DOHH2 (cell line): ENCODE results near the gene ORC3.

Source experiments
- H3F3A ChIP-seq: fragments of 200-600 bp; sonication (generic), shearing (Covaris generic); 2 replicates; pipeline ENCODE4 v1.6.0; 2016; ENCODE audit warnings: antibody characterized with exemption, mild to moderate bottlenecking; ENCODE audit not compliant: control insufficient read depth, insufficient read depth
- H3K27ac ChIP-seq: fragments of 200-600 bp; sonication (generic); 2 replicates; pipeline ENCODE4 v1.5.1; 2014; ENCODE audit warnings: low read depth, mild to moderate bottlenecking, low read length, moderate library complexity
- H3K27me3 ChIP-seq: fragments of 200-600 bp; sonication (generic); 2 replicates; pipeline ENCODE4 v1.6.1; 2014; ENCODE audit warnings: mild to moderate bottlenecking, low read length, mixed read lengths; ENCODE audit not compliant: control insufficient read depth
- H3K36me3 ChIP-seq: fragments of 200-600 bp; sonication (generic); 2 replicates; pipeline ENCODE4 v1.6.1; 2014; ENCODE audit warnings: mild to moderate bottlenecking, low read length, moderate library complexity, mixed read lengths; ENCODE audit not compliant: control insufficient read depth
- H3K4me1 ChIP-seq: fragments of 200-600 bp; sonication (generic); 2 replicates; pipeline ENCODE4 v1.6.1; 2014; ENCODE audit warnings: mild to moderate bottlenecking, low read length, mixed read lengths; ENCODE audit not compliant: control insufficient read depth
- H3K4me2 ChIP-seq: fragments of 200-600 bp; sonication (generic); 2 replicates; pipeline ENCODE4 v1.6.0; 2014; ENCODE audit warnings: mild to moderate bottlenecking, low read length, moderate library complexity
- H3K4me3 ChIP-seq: fragments of 200-600 bp; sonication (generic); 2 replicates; pipeline ENCODE4 v1.5.1; 2014; ENCODE audit warnings: mild to moderate bottlenecking, low read length, mixed read lengths
- H3K79me2 ChIP-seq: fragments of 200-600 bp; sonication (generic); 2 replicates; pipeline ENCODE4 v1.6.1; 2014; ENCODE audit warnings: mild to moderate bottlenecking, low read length, mixed read lengths; ENCODE audit not compliant: control insufficient read depth
- H3K9me2 ChIP-seq: fragments of 200-600 bp; sonication (generic); replicated peaks from 2 replicates; pipeline ENCODE4 v1.6.1; 2014; ENCODE audit warnings: mild to moderate bottlenecking, low read length, mixed read lengths; ENCODE audit not compliant: control insufficient read depth
- H3K9me3 ChIP-seq: fragments of 200-600 bp; sonication (generic); 2 replicates; pipeline ENCODE4 v1.6.1; 2014; ENCODE audit warnings: antibody characterized with exemption, low read length, mixed read lengths; ENCODE audit not compliant: control insufficient read depth, insufficient read depth
- H4K20me1 ChIP-seq: fragments of 200-600 bp; sonication (generic); 2 replicates; pipeline ENCODE4 v1.6.0; 2014; ENCODE audit warnings: low read depth, mild to moderate bottlenecking, antibody characterized with exemption, low read length, moderate library complexity; ENCODE audit not compliant: control insufficient read depth, insufficient read depth
- CTCF ChIP-seq: fragments of 200-600 bp; sonication (generic); IDR thresholded peaks from one replicate; pipeline ENCODE4 v1.5.1; 2014; ENCODE audit warnings: antibody characterized with exemption, mild to moderate bottlenecking, low read depth, low read length; ENCODE audit not compliant: poor library complexity, severe bottlenecking
- EZH2phosphoT487 ChIP-seq: fragments of 200-600 bp; sonication (generic); IDR thresholded peaks from 2 replicates; pipeline ENCODE4 v1.6.1; 2017; ENCODE audit warnings: borderline replicate concordance, mild to moderate bottlenecking, antibody characterized with exemption, low read length, moderate library complexity, mixed read lengths

ORC3 gene

GRCh38 chr6:87589693-87590416 is at the start of gene ORC3, which contains the start of gene RARS2:
Gene ORC3, plus strand, starts transcription at chr6:87590135. Its CDS starts 34 bp downstream, at chr6:87590169.
Gene RARS2, minus strand, starts transcription at chr6:87589987. Its CDS starts 30 bp downstream, at chr6:87589957.
- H3F3A ChIP-seq = no peaks in the 10 kb centered on the region
- peak within 1 kb of the TSS; percentile 95 for H3K4me3 ChIP-seq
- peak within 1 kb of the TSS; percentile 39 for H3K27ac ChIP-seq
- H3K36me3 ChIP-seq = peaks cover 67% of the 10 kb centered on the region
- no peaks in the 10 kb centered on the region for H3K27me3 ChIP-seq
- peaks cover 93% of the 10 kb centered on the region for H3K79me2 ChIP-seq
- no peak for TF ChIP-seq EZH2phosphoT487
- TF ChIP-seq CTCF = no peak
- peak within 1 kb of the TSS; percentile 70 for H3K4me2 ChIP-seq
- H3K4me1 ChIP-seq = peaks cover 34% of the 10 kb centered on the region
- no peaks in the 10 kb centered on the region; the same call in 1 of the 2 replicates for H3K9me3 ChIP-seq
- H3K9me2 ChIP-seq = no peaks in the 10 kb centered on the region
- H4K20me1 ChIP-seq = 0 out of 2 replicates have a peak, but pooled peaks cover 5% of the 10 kb centered on the region

DNA sequence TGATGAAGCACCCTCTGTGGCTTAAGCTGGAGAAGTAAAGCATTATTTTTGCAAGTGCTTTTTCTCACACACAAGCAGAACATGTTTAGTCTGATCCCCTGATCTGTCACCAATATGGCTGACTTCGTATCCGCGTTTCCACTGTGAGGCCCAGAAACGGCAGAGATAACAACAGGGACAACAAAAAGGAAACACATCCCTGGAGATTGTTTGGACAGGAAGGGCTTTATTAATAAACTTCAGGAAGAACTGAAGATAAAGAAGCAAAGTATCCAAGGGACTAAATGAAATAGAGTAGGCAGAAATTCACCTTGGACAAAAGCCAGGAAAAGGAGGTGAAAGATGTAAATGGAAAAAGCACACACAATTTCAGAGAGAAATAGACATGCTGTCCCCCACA is 49.4 kb upstream of the ORC3 start:
- TF ChIP-seq EZH2phosphoT487 (no peak), CTCF (no peak)
- H3K9me2 ChIP-seq = no peaks in the 10 kb centered on the region
- H3K27me3 ChIP-seq = no peaks in the 10 kb centered on the region
- H3K9me3 ChIP-seq = peaks cover 10% of the 10 kb centered on the region; the same call in 1 of the 2 replicates
- peaks cover 3% of the 10 kb centered on the region; the same call in 1 of the 2 replicates for H3K4me1 ChIP-seq
- H4K20me1 ChIP-seq = no peaks in the 10 kb centered on the region
- H3K4me3 ChIP-seq = no peak overlapping the region
- no peaks in the 10 kb centered on the region for H3K79me2 ChIP-seq
- H3K36me3 ChIP-seq = peaks cover 61% of the 10 kb centered on the region
- H3K4me2 ChIP-seq = no peak overlapping the region
- H3F3A ChIP-seq = no peaks in the 10 kb centered on the region; the same call in 1 of the 2 replicates
- no peak overlapping the region for H3K27ac ChIP-seq

GRCh38 chr6:87541041-87541440 is 48.9 kb upstream of the ORC3 start:
- TF ChIP-seq EZH2phosphoT487 (no peak), CTCF (no peak)
- H3K27me3 ChIP-seq = no peaks in the 10 kb centered on the region
- H3K4me1 ChIP-seq = peaks cover 3% of the 10 kb centered on the region; the same call in 1 of the 2 replicates
- no peaks in the 10 kb centered on the region for H4K20me1 ChIP-seq
- H3K9me3 ChIP-seq = peaks cover 10% of the 10 kb centered on the region; the same call in 1 of the 2 replicates
- H3K79me2 ChIP-seq = no peaks in the 10 kb centered on the region
- H3K36me3 ChIP-seq = peaks cover 66% of the 10 kb centered on the region
- H3K4me3 ChIP-seq = no peak overlapping the region
- H3K4me2 ChIP-seq = no peak overlapping the region
- H3K27ac ChIP-seq = no peak overlapping the region
- H3K9me2 ChIP-seq = no peaks in the 10 kb centered on the region
- no peaks in the 10 kb centered on the region; the same call in 1 of the 2 replicates for H3F3A ChIP-seq
